ENCODE results near the gene ZNF496.
"Not testable (repeated sequence)": the region's sequence is repeated elsewhere in the genome, so short reads cannot be mapped to it uniquely, and the experiment has no call there.

ZNF496 gene

GRCh38 chr1:247331525-247332214 is at the start of gene ZNF496:
Gene ZNF496 (minus strand): TSS chr1:247331867. CDS start chr1:247329578, 2,289 bp downstream.
- peak; percentile 55 for DNase-seq (ENCODE audit: low read depth)

- DNase-seq (ENCODE audit: low read depth): no peak
Measured at GRCh38 chr1:247378334-247379073, 46.8 kb upstream of the ZNF496 start.

- not testable (repeated sequence) for DNase-seq (ENCODE audit: low read depth)
Measured at GRCh38 chr1:247377656-247378055, 46.0 kb upstream of the ZNF496 start.

GRCh38 chr1:247376659-247377058 is 45.0 kb upstream of the ZNF496 start:
- DNase-seq (ENCODE audit: low read depth): no peak

GRCh38 chr1:247375747-247376146 is 44.1 kb upstream of the ZNF496 start:
- DNase-seq (ENCODE audit: low read depth): no peak

- not testable (repeated sequence) for DNase-seq (ENCODE audit: low read depth)
Measured at GRCh38 chr1:247374651-247375334, 43.1 kb upstream of the ZNF496 start.

GRCh38 chr1:247373721-247374141 is 42.1 kb upstream of the ZNF496 start:
- peak; percentile 34 for DNase-seq (ENCODE audit: low read depth)

- DNase-seq (ENCODE audit: low read depth): no peak
Measured at GRCh38 chr1:247371801-247372259, 40.2 kb upstream of the ZNF496 start.

GRCh38 chr1:247370786-247371732 is 39.4 kb upstream of the ZNF496 start:
- DNase-seq (ENCODE audit: low read depth): no peak

- DNase-seq (ENCODE audit: low read depth): no peak
Measured at GRCh38 chr1:247368490-247369145, 37.0 kb upstream of the ZNF496 start.

- DNase-seq (ENCODE audit: low read depth): no peak
Measured at GRCh38 chr1:247367786-247368422, 36.2 kb upstream of the ZNF496 start.

- DNase-seq (ENCODE audit: low read depth): no peak
Measured at GRCh38 chr1:247366926-247367645, 35.4 kb upstream of the ZNF496 start.

- DNase-seq (ENCODE audit: low read depth): not testable (repeated sequence)
Measured at GRCh38 chr1:247366345-247366744, 34.7 kb upstream of the ZNF496 start.

- no peak for DNase-seq (ENCODE audit: low read depth)
Measured at GRCh38 chr1:247365023-247365422, 33.4 kb upstream of the ZNF496 start.

- DNase-seq (ENCODE audit: low read depth): not testable (repeated sequence)
Measured at GRCh38 chr1:247363000-247363399, 31.3 kb upstream of the ZNF496 start.

GRCh38 chr1:247362153-247362552 is 30.5 kb upstream of the ZNF496 start:
- DNase-seq (ENCODE audit: low read depth): no peak

GRCh38 chr1:247360991-247361731 is 29.5 kb upstream of the ZNF496 start:
- no peak for DNase-seq (ENCODE audit: low read depth)

GRCh38 chr1:247360116-247360898 is 28.6 kb upstream of the ZNF496 start:
- no peak for DNase-seq (ENCODE audit: low read depth)

Measured in activated gamma-delta T cell treated with anti-CD3 and anti-CD28 coated beads, Interleukin-2, amount 50 U/mL, for 16 hours (primary cell).